HG03139 (cell line): ENCODE measurements around the gene ANKRD29.
"Not testable (repeated sequence)": the region's sequence is repeated elsewhere in the genome, so short reads cannot be mapped to it uniquely, and the experiment has no call there.

Source experiments
- ATAC-seq: cut with Tn5 transposase; IDR thresholded peaks from one replicate; pipeline ENCODE4 v1.9.1; 2021; ENCODE audit not compliant: unreplicated experiment

The ANKRD29 gene

DNA sequence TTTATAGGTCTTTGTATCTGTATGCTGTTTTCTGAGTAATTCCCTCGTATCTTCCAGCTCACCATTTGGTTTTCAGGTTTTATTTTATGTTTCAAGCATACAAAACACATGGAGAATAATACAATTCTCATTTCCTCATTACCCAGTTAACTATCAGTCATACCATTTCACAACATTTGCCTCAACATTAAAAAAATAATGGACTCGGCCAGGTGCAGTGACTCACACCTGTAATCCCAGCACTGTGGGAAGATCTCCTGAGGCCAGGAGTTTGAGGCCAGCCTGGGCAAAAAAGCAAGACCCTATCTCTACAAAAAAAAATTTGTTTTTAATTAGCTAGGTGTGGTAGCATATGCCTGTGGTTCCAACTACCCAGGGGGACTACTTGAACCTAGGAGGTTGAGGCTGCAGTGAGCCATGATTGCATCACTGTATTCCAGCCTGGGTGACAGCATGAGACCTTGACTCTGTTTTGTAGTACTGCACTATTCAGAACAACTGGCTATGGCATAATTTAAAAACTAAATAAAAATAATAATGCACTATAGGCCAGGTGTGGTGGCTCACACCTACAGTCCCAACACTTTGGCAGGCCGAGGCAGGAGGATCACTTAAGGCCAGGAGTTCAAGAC lies 96.7 kb downstream of the ANKRD29 start:
- no peak for ATAC-seq

DNA sequence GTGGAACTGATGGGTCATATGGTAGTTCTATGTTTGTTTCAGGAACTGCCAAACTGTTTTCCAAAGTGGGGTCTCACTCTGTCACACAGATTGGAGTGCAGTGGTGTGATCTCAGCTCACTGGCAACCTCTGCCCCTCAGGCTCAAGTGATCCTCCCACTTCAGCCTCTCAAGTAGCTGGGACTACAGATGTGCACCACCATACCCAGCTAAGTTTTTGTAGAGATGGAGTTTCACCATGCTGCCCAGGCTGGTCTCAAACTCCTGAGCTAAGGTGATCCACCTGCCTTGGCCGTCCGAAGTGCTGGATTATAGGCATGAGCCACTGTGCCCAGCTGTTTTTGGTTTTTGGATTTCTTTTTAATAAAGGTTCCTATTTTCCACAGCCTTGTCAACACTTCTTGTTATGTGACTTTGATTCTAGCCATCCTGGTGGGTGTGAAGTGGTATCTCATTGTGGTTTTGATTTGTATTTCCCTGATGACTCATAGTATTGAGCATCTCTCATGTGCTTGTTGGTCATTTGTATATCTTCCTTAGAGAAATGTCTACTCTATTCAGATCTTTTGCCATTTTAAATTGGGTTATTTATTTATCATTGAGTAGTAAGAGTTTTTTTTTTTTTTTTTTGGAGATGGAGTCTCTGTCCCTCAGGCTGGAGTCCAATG lies 99.2 kb downstream of the ANKRD29 start:
- ATAC-seq = no peak

DNA sequence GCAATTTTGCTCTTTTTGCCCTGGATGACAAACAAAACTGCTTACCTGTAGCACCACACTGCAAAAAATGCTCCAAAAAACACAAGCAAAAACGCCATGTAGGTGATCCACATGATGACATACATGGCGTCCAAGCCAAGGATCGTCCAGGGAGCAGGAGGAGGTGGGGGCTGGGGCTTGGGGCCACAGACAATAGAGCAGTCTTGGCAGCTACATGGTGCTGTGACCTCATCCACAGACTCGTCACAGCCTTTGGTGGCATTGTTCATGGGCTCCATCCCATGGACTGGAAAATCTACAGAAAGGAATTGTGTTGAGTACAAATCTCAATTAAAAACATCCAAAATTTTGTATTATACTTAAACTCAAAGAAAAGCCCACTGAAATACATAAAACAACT lies 102.5 kb downstream of the ANKRD29 start:
- ATAC-seq = no peak

DNA sequence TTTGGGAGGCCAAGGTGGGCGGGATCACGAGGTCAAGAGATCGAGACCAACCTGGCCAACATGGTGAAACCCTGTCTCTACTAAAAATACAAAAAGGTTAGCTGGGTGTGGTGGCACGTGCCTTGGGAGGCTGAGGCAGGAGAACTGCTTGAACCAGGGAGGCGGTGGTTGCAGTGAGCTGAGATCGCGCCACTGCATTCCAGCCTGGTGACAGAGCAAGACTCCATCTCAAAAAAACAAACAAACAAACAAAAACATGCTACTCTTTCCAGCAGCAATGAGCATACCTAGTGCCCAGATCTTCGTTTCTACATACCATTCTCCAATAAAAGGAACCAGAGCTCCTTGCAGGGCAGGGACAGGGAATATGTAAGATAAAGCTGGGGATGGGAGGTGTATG lies 105.2 kb downstream of the ANKRD29 start:
- not testable (repeated sequence) for ATAC-seq

DNA sequence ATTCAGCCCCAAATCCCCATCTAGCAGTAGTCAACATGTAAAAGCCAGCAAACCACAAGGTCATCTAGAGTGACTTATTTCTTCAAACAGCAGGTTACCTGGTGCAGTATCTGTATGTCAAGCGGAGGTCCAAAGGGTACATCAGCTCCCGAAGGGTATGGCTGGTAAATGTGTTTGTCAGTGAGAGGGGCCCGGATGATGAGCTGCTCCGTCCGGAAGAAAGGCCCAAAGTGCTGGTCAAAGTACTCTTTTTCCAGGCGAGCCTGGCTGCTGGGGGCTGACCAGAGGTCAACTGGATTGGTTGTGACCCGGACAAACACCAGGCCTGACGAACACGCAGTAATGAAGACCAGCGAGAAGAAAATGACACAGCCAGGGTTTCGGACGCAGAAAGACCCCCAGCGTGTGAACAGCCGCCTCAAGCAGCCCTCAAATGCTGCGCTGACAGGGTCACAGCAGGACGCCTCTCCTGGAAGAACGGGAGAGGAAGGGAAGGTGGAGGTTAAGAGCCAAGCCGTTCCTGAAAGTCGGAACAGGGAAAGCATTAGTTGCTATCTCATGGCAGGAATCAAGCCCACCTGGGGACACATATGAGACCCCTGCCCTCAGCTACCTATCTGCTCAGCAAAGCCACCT lies 106.4 kb downstream of the ANKRD29 start:
- ATAC-seq = no peak

DNA sequence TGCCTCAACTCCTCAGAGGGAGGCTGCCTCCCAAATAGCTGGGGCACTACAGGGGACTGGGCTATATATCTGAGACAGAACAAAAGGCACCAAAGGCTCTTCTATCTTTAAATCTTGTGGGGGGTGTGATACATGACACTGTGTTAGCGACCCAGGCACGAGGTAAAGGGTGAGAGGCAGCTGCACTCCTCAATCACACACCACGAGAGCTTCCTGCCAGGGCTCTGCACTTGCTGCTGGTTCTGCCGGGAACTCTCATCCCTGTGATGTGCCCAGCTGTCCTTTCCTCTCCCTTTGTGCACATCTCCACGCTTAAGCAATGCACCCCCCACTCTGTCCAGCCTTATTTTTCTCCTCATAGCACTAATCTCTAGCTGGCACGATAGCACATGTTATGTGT lies 108.8 kb downstream of the ANKRD29 start:
- no peak for ATAC-seq

DNA sequence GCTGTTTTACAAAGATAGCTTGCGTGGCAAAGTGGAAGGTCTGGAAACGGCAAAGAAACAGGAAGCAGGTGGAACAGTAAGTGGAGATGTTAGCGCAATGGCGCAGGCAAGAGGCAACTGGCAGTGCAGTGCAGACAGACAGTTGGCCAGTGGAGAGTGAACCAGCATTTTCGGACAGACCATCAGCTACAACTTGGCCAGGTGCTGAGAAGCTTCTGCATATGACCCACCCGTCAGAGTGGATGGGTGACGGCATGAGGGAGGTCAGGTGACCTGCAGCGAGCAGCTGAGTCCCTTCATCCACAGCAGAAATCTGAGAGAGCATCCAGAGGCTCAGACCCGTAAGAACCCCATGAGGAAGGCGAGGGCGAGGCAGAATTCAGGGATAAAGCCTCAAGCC lies 110.2 kb downstream of the ANKRD29 start:
- ATAC-seq = no peak

DNA sequence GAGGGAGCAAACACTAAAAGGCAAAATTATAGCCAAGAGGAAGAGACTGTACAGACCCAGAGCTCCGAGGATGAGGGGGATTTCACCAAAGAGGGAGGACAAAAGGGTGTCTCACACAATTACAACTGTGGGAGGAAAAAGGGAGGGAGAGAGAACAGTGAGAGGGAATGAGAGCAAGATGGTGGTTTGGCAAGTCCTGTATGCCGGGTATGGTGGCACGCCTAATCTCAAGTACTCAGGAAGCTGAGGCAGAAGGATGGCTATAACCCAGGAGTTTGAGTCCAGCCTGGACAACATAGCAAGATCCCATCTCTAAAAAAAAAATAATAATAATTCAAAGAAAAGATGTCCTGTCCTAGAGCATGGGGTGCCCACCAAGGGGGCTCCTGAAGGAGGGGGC lies 110.7 kb downstream of the ANKRD29 start:
- ATAC-seq = no peak

DNA sequence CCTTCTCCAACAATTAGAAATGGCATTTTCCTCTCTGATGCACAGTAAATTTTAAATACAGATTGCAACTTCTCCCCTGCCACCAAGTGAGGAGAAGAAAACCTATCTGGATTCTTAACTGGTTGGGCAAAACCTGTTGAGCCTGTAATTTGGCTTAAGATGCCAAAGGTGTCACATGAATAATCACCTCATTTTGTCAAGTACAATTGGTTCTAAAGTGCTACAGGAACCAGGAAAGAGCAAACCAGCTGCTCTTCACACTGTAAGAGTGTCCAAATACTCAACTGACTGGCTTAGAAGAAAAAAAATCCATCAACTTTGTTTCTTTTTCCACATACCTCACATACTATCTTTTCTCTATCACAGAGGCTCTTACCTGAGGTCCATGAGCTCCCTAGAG lies 111.8 kb downstream of the ANKRD29 start:
- no peak for ATAC-seq
